Liver (tissue), 9 donors: ENCODE results near the gene C1orf174. TPM values are rescaled to one million over a fixed set of nuclear protein-coding genes. Genes with fewer than 3 reads are reported as not detected.

ENCODE experiments used
- DNase-seq: peaks from one replicate; pipeline ENCODE4 v3.0.0-alpha.2; 2017; ENCODE audit warnings: low spot score
- H3K27ac ChIP-seq, 2 donors: one replicate each; pipeline ENCODE4 v1.7.0; 2013; ENCODE audit warnings: inconsistent platforms in 2 of 2, low read length in 2 of 2, control low read depth in 1 of 2, low read depth in 1 of 2, mild to moderate bottlenecking in 1 of 2
- H3K27me3 ChIP-seq, 4 donors: one replicate each; pipeline versions ENCODE4 v1.6.1 to v1.7.0; 2013; ENCODE audit warnings: low read length in 3 of 4, inconsistent platforms in 1 of 4, mild to moderate bottlenecking in 1 of 4, moderate library complexity in 1 of 4; ENCODE audit not compliant: control insufficient read depth in 4 of 4, insufficient read depth in 4 of 4
- H3K36me3 ChIP-seq, 4 donors: one replicate each; pipeline versions ENCODE4 v1.6.1 to v1.7.0; 2013; ENCODE audit warnings: low read length in 3 of 4, mild to moderate bottlenecking in 3 of 4, low read depth in 1 of 4, moderate library complexity in 1 of 4; ENCODE audit not compliant: control insufficient read depth in 4 of 4, insufficient read depth in 3 of 4
- H3K4me1 ChIP-seq, 4 donors: one replicate each; pipeline versions ENCODE4 v1.6.1 to v1.7.0; 2013; ENCODE audit warnings: low read length in 3 of 4, mild to moderate bottlenecking in 3 of 4, moderate library complexity in 1 of 4; ENCODE audit not compliant: control insufficient read depth in 4 of 4, insufficient read depth in 4 of 4
- H3K4me3 ChIP-seq, 3 donors: one replicate each; pipeline versions ENCODE4 v1.6.1 to v1.7.0; 2013; ENCODE audit warnings: low read length in 3 of 3, control low read depth in 1 of 3, low read depth in 1 of 3, mild to moderate bottlenecking in 1 of 3
- H3K9ac ChIP-seq, 2 donors: one replicate each; pipeline ENCODE4 v1.7.0; 2013; ENCODE audit warnings: low read length in 2 of 2, mild to moderate bottlenecking in 2 of 2, moderate library complexity in 2 of 2, control low read depth in 1 of 2, low read depth in 1 of 2
- H3K9me3 ChIP-seq, 4 donors: one replicate each; pipeline versions ENCODE4 v1.6.1 to v1.7.0; 2013; ENCODE audit warnings: low read length in 3 of 4; ENCODE audit not compliant: control insufficient read depth in 4 of 4
- FOXA1 ChIP-seq: IDR thresholded peaks from 2 replicates; pipeline ENCODE4 v1.6.1; 2016; ENCODE audit warnings: antibody characterized with exemption
- FOXA2 ChIP-seq: IDR thresholded peaks from 2 replicates; pipeline ENCODE4 v1.6.1; 2016; ENCODE audit warnings: antibody characterized with exemption
- GABPA ChIP-seq, 2 donors: IDR thresholded peaks in 1 of 2; conservative IDR thresholded peaks in 1 of 2; 2 replicates each; pipeline ENCODE4 v1.6.1; 2016; ENCODE audit warnings: antibody characterized with exemption in 2 of 2, mild to moderate bottlenecking in 1 of 2, moderate library complexity in 1 of 2
- HNF4A ChIP-seq, 2 donors: conservative IDR thresholded peaks; 2 replicates each; pipeline ENCODE4 v1.6.1; 2016; ENCODE audit warnings: antibody characterized with exemption in 2 of 2, mild to moderate bottlenecking in 2 of 2
- JUND ChIP-seq, 2 donors: IDR thresholded peaks; 2 replicates each; pipeline ENCODE4 v1.6.1; 2016; ENCODE audit warnings: antibody characterized with exemption in 2 of 2
- NR2F2 ChIP-seq: IDR thresholded peaks from 2 replicates; pipeline ENCODE4 v1.6.1; 2016; ENCODE audit warnings: antibody characterized with exemption
- RAD21 ChIP-seq, 2 donors: IDR thresholded peaks; 2 replicates each; pipeline ENCODE4 v1.6.1; 2016; ENCODE audit warnings: antibody characterized with exemption in 2 of 2, mild to moderate bottlenecking in 2 of 2
- RXRA ChIP-seq, 2 donors: IDR thresholded peaks; 2 replicates each; pipeline ENCODE4 v1.6.1; 2017 to 2018; ENCODE audit warnings: antibody characterized with exemption in 2 of 2, mild to moderate bottlenecking in 1 of 2
- SP1 ChIP-seq: IDR thresholded peaks from 2 replicates; pipeline ENCODE4 v1.6.1; 2018; ENCODE audit warnings: antibody characterized with exemption, mild to moderate bottlenecking
- TAF1 ChIP-seq: conservative IDR thresholded peaks from 2 replicates; pipeline ENCODE4 v1.6.1; 2016; ENCODE audit warnings: antibody characterized with exemption, mild to moderate bottlenecking
- YY1 ChIP-seq: IDR thresholded peaks from 2 replicates; pipeline ENCODE4 v1.6.1; 2016; ENCODE audit warnings: antibody characterized with exemption, mild to moderate bottlenecking
- WGBS: extraction: QIAGEN DNeasy Blood & Tissue Kit; methylation state at CpG from one replicate; pipeline ENCODE4 v1.1.7; 2013; 5-methylcytosine and 5-hydroxymethylcytosine counted together
- polyA plus RNA-seq, 2 donors: library from polyadenylated mRNA; stranded (reverse) in 1 of 2; unstranded in 1 of 2; fragments of 200-250 nt in 1 of 2; fragments of >200 nt in 1 of 2; fragmentation: Nextera tagmentation in 1 of 2; extraction: Ambion mirVana in 1 of 2; gene quantifications; one replicate each; pipeline versions ENCODE4 v1.2.1 to v1.2.3, GENCODE V29; 2013 to 2015
- total RNA-seq, 2 donors: library from RNA; depleted of rRNA; stranded (reverse); fragments of >200 nt; gene quantifications; one replicate each; pipeline ENCODE4 v1.2.3, GENCODE V29; 2014
- TF ChIP-seq, protein P1 (sequence below): IDR thresholded peaks from 2 replicates; pipeline ENCODE4 v1.6.1; 2016; ENCODE audit warnings: antibody characterized with exemption, mild to moderate bottlenecking
- TF ChIP-seq, protein P2 (sequence below): fragments of 150-350 bp; IDR thresholded peaks from 2 replicates; pipeline ENCODE4 v1.5.1; 2017; ENCODE audit warnings: improper control_type of control experiment, low read depth, low read length; ENCODE audit not compliant: missing input control
- TF ChIP-seq, protein P3 (sequence below): IDR thresholded peaks from 2 replicates; pipeline ENCODE4 v1.6.1; 2016; ENCODE audit warnings: antibody characterized with exemption
- donor health status: healthy.
- donor health status: healthy.
- donor health status: healthy.
- donor health status: healthy.
- donor health status: healthy.

C1orf174 gene
- total and polyA plus RNA-seq, 4 donors, result 10.4 to 17.0 (median 13.8) TPM

DNA sequence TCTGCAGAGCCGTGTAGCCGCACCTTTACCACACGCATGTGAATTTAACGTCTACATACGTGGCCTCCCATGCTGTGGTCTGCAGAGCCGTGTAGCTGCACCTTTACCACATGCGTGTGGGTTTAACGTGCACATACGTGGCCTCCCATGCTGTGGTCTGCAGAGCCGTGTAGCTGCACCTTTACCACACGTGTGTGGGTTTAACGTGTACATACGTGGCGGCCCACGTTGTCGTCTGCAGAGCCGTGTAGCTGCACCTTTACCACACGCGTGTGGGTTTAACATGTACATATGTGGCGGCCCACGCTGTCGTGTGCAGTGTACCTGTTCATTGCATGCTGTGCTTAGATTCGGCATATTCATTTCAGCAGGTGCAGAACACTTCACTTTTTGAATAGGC, 25.3 kb downstream of the C1orf174 start:
- H3K9ac ChIP-seq, result no peak overlapping the region
- no peaks in the 10 kb centered on the region for H3K27me3 ChIP-seq
- 95% methylated on average over 23 of the region's 23 CpGs for WGBS
- H3K27ac ChIP-seq, result no peak overlapping the region
- H3K4me3 ChIP-seq, result no peak overlapping the region
- H3K36me3 ChIP-seq, result peaks cover 6 to 57% (median 28%) of the 10 kb centered on the region in 4 donors
- no peaks in the 10 kb centered on the region for H3K4me1 ChIP-seq
- no peak for DNase-seq
- H3K9me3 ChIP-seq, result peaks cover 0 to 5% (median 3%) of the 10 kb centered on the region in 4 donors
- TF ChIP-seq GABPA (IDR thresholded peaks at IDR 0.05 in 1 of 2, conservative IDR thresholded peaks at IDR 0.05 in 1 of 2) (no peak), TAF1 (no peak), JUND (IDR thresholded peaks at IDR 0.05) (no peak), RXRA (IDR thresholded peaks at IDR 0.05) (no peak), HNF4A (conservative IDR thresholded peaks at IDR 0.05) (no peak), RAD21 (IDR thresholded peaks at IDR 0.05) (no peak), FOXA2 (no peak), SP1 (no peak)
- TF ChIP-seq, protein P1, sequence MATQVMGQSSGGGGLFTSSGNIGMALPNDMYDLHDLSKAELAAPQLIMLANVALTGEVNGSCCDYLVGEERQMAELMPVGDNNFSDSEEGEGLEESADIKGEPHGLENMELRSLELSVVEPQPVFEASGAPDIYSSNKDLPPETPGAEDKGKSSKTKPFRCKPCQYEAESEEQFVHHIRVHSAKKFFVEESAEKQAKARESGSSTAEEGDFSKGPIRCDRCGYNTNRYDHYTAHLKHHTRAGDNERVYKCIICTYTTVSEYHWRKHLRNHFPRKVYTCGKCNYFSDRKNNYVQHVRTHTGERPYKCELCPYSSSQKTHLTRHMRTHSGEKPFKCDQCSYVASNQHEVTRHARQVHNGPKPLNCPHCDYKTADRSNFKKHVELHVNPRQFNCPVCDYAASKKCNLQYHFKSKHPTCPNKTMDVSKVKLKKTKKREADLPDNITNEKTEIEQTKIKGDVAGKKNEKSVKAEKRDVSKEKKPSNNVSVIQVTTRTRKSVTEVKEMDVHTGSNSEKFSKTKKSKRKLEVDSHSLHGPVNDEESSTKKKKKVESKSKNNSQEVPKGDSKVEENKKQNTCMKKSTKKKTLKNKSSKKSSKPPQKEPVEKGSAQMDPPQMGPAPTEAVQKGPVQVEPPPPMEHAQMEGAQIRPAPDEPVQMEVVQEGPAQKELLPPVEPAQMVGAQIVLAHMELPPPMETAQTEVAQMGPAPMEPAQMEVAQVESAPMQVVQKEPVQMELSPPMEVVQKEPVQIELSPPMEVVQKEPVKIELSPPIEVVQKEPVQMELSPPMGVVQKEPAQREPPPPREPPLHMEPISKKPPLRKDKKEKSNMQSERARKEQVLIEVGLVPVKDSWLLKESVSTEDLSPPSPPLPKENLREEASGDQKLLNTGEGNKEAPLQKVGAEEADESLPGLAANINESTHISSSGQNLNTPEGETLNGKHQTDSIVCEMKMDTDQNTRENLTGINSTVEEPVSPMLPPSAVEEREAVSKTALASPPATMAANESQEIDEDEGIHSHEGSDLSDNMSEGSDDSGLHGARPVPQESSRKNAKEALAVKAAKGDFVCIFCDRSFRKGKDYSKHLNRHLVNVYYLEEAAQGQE, result no peak

DNA sequence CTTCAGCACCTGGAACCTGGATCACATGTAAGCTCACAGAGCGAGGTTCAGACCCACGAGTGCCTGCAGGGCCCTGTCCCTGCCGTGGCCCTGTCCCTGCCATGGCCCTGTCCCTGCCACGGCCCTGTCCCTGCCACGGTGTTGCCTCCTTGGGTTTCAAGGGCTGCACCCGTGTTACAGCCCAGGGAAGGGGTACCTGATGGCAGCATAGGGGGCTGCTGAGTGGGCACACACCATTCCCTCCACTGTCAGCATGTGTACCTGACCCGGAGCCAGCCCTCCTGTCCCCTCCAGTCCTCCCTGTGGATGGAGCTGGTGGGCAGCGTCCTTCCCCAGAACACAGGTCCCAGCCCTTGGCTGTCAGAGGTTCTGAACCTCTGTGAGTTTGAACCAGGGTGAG, 27.5 kb downstream of the C1orf174 start:
- peaks cover 4 to 59% (median 21%) of the 10 kb centered on the region in 4 donors for H3K36me3 ChIP-seq
- H3K27me3 ChIP-seq, result no peaks in the 10 kb centered on the region
- no peaks in the 10 kb centered on the region for H3K4me1 ChIP-seq
- no peaks in the 10 kb centered on the region for H3K9me3 ChIP-seq
- no peak for DNase-seq
- H3K27ac ChIP-seq, result no peak overlapping the region
- no peak overlapping the region for H3K4me3 ChIP-seq
- no peak overlapping the region for H3K9ac ChIP-seq
- TF ChIP-seq FOXA1, result no peak
- no peak for TF ChIP-seq GABPA (IDR thresholded peaks at IDR 0.05 in 1 of 2, conservative IDR thresholded peaks at IDR 0.05 in 1 of 2)
- TF ChIP-seq, protein P2, sequence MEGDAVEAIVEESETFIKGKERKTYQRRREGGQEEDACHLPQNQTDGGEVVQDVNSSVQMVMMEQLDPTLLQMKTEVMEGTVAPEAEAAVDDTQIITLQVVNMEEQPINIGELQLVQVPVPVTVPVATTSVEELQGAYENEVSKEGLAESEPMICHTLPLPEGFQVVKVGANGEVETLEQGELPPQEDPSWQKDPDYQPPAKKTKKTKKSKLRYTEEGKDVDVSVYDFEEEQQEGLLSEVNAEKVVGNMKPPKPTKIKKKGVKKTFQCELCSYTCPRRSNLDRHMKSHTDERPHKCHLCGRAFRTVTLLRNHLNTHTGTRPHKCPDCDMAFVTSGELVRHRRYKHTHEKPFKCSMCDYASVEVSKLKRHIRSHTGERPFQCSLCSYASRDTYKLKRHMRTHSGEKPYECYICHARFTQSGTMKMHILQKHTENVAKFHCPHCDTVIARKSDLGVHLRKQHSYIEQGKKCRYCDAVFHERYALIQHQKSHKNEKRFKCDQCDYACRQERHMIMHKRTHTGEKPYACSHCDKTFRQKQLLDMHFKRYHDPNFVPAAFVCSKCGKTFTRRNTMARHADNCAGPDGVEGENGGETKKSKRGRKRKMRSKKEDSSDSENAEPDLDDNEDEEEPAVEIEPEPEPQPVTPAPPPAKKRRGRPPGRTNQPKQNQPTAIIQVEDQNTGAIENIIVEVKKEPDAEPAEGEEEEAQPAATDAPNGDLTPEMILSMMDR, result no peak
- no peak for TF ChIP-seq HNF4A (conservative IDR thresholded peaks at IDR 0.05)
- TF ChIP-seq SP1, result no peak
- no peak for TF ChIP-seq TAF1
- TF ChIP-seq NR2F2, result no peak
- no peak for TF ChIP-seq FOXA2
- TF ChIP-seq YY1, result no peak
- TF ChIP-seq RXRA (IDR thresholded peaks at IDR 0.05), result no peak
- WGBS, result 93% methylated on average over 8 of the region's 8 CpGs

DNA sequence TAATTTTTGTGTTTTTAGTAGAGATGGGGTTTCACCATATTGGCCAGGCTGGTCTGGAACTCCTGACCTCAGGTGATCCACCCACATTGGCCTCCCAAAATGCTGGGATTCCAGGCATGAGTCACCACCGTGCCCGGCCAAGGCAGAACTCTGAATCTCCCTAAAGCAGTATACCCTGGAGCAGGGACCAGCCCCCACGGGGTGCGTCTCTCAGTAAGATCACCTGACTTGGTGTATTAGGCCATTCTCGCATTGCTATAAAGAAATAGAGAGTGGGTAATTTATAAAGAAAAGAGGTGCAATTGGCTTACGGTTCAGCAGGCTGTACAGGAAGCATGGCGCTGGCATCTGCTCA, 28.6 kb downstream of the C1orf174 start:
- no peak overlapping the region for H3K9ac ChIP-seq
- no peak overlapping the region for H3K4me3 ChIP-seq
- H3K4me1 ChIP-seq, result no peaks in the 10 kb centered on the region
- H3K27ac ChIP-seq, result no peak overlapping the region
- no peak for DNase-seq
- peaks cover 8 to 59% (median 21%) of the 10 kb centered on the region in 4 donors for H3K36me3 ChIP-seq
- no peaks in the 10 kb centered on the region for H3K9me3 ChIP-seq
- no peaks in the 10 kb centered on the region for H3K27me3 ChIP-seq
- 98% methylated on average over 7 of the region's 7 CpGs for WGBS
- TF ChIP-seq YY1, result no peak
- no peak for TF ChIP-seq FOXA1
- TF ChIP-seq JUND (IDR thresholded peaks at IDR 0.05), result no peak
- TF ChIP-seq, protein P3, sequence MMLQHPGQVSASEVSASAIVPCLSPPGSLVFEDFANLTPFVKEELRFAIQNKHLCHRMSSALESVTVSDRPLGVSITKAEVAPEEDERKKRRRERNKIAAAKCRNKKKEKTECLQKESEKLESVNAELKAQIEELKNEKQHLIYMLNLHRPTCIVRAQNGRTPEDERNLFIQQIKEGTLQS, result no peak
